GM15510 (cell line): ENCODE results near the gene NCAPD2.

ENCODE experiments used
- POLR2A ChIP-seq: IDR thresholded peaks from 3 replicates; pipeline ENCODE4 v1.6.1; 2011; ENCODE audit warnings: borderline replicate concordance; ENCODE audit not compliant: insufficient read length; ENCODE audit errors: extremely low read depth

The NCAPD2 gene

GRCh38 chr12:6526766-6527525, 33.0 kb downstream of the NCAPD2 start:
- no peak for TF ChIP-seq POLR2A

DNA sequence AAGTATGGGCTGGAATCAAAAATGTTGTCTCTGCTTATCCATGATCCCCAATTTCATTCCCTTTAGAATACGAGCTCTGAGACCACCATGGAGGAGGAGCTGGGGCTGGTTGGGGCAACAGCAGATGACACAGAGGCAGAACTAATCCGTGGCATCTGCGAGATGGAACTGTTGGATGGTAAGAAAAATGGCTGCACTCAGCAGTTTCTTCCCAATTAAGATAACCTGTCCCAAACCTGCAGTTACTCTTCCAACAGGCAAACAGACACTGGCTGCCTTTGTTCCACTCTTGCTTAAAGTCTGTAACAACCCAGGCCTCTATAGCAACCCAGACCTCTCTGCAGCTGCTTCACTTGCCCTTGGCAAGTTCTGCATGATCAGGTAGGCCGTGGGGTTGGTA, 33.8 kb downstream of the NCAPD2 start:
- no peak for TF ChIP-seq POLR2A

DNA sequence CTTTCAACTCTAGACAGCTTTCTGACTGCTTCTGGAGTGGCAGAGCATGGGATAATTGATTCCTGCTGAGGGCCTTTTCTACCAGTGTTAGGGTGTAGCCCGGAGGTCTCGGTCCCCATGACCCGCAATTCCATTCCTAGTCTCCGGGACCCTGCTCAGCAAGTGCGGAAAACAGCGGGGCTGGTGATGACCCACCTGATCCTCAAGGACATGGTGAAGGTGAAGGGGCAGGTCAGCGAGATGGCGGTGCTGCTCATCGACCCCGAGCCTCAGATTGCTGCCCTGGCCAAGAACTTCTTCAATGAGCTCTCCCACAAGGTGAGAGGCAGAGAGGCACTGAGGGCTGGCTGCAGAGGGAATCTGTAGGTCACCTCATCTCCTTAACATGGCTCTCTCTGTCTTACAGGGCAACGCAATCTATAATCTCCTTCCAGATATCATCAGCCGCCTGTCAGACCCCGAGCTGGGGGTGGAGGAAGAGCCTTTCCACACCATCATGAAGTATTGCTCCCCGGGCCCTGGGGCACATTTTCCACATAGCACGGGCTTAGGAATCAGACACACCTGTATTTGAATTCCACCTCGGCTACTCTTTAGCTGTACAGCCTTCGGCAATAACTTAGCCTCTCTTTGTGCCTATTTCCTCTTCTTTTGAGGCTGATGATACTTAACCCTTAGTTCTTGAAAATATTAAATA, 34.8 kb downstream of the NCAPD2 start:
- TF ChIP-seq POLR2A = no peak

DNA sequence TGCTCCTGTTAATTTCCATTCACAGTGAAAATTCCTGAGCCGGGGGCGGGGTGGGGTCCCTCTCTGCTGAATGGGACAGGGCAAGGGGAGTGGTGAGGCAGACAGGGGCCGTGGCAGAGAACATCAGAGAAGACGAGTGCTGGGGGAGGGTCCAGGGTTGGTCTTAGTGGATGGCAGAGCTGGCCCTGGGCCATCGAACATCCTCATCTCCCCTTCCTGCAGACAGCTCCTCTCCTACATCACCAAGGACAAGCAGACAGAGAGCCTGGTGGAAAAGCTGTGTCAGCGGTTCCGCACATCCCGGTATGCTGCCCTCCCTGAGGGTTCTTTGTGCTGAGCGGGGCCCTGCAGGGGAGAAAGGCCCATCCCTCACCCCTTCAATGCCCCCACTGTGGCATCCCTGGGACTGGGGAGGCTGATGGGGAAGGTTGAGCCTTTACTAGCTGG, 35.4 kb downstream of the NCAPD2 start:
- no peak for TF ChIP-seq POLR2A

DNA sequence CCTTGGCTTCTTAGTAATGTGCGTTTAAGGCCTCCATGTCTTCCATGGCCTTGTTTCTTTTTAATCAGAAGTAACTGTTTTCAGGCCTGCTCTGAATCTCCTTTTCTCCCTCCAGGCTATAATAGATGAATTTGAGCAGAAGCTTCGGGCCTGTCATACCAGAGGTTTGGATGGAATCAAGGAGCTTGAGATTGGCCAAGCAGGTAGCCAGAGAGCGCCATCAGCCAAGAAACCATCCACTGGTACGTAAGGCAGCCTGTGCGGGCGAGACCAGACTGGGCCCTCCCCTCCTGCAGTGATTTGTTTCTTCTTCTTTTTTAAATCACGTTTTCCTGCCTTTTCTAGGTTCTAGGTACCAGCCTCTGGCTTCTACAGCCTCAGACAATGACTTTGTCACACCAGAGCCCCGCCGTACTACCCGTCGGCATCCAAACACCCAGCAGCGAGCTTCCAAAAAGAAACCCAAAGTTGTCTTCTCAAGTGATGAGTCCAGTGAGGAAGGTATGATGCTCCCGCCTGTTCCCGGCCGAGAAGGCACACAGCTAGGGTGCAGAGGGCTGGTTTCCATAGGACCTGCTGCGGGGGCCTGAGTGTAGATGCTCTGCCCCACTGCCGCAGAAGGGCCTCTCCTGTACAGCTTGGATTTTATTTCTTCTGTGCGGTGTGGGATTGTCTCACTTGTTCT, 36.8 kb downstream of the NCAPD2 start:
- no peak for TF ChIP-seq POLR2A

GRCh38 chr12:6532051-6532926, 38.4 kb downstream of the NCAPD2 start:
- TF ChIP-seq POLR2A = no peak

DNA sequence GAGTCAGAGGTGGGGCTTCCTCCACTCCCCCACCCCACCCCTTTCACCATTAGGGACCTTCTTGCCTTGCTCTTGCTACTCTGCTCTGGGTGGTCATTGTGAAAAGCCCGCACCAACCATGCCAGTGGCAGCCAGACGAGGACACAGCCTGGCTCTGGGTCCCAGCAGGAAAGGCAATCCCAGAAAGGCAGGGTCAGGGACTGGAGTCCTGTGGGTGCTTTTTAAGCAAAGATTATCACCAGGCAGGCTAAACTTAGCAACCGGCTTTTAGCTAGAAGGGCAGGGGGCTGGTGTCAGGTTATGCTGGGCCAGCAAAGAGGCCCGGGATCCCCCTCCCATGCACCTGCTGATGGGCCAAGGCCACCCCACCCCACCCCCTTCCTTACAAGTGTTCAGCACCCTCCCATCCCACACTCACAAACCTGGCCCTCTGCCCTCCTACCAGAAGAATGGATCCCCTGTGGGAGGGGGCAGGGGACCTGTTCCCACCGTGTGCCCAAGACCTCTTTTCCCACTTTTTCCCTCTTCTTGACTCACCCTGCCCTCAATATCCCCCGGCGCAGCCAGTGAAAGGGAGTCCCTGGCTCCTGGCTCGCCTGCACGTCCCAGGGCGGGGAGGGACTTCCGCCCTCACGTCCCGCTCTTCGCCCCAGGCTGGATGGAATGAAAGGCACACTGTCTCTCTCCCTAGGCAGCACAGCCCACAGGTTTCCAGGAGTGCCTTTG, 39.2 kb downstream of the NCAPD2 start:
- TF ChIP-seq POLR2A = no peak

- TF ChIP-seq POLR2A = no peak
These were observed 39.7 kb downstream of the NCAPD2 start for GRCh38 chr12:6533653-6533922.

DNA sequence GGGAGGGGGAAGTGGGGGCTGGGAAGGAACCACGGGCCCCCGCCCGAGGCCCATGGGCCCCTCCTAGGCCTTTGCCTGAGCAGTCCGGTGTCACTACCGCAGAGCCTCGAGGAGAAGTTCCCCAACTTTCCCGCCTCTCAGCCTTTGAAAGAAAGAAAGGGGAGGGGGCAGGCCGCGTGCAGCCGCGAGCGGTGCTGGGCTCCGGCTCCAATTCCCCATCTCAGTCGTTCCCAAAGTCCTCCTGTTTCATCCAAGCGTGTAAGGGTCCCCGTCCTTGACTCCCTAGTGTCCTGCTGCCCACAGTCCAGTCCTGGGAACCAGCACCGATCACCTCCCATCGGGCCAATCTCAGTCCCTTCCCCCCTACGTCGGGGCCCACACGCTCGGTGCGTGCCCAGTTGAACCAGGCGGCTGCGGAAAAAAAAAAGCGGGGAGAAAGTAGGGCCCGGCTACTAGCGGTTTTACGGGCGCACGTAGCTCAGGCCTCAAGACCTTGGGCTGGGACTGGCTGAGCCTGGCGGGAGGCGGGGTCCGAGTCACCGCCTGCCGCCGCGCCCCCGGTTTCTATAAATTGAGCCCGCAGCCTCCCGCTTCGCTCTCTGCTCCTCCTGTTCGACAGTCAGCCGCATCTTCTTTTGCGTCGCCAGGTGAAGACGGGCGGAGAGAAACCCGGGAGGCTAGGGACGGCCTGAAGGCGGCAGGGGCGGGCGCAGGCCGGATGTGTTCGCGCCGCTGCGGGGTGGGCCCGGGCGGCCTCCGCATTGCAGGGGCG, 40.2 kb downstream of the NCAPD2 start, which contains the start of gene GAPDH:
GAPDH (plus strand) TSS at position 595 of the 772 bp plus-strand sequence. CDS start 316 bp downstream, outside the sequence.
- peak; percentile 100 for TF ChIP-seq POLR2A

DNA sequence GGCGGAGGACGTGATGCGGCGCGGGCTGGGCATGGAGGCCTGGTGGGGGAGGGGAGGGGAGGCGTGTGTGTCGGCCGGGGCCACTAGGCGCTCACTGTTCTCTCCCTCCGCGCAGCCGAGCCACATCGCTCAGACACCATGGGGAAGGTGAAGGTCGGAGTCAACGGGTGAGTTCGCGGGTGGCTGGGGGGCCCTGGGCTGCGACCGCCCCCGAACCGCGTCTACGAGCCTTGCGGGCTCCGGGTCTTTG, 40.7 kb downstream of the NCAPD2 start:
- TF ChIP-seq POLR2A = no peak

- TF ChIP-seq POLR2A = no peak
These were observed 41.2 kb downstream of the NCAPD2 start for GRCh38 chr12:6534945-6535696.

DNA sequence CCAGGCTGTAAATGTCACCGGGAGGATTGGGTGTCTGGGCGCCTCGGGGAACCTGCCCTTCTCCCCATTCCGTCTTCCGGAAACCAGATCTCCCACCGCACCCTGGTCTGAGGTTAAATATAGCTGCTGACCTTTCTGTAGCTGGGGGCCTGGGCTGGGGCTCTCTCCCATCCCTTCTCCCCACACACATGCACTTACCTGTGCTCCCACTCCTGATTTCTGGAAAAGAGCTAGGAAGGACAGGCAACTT, 41.7 kb downstream of the NCAPD2 start:
- peak; percentile 9 for TF ChIP-seq POLR2A
